K562 (cell line): ENCODE data around the gene OPA3. TPM values are rescaled to one million over a fixed set of nuclear protein-coding genes. Genes with fewer than 3 reads are reported as not detected.
A peak's percentile ranks its signal among the peaks of the same experiment; 100 is the strongest.

ENCODE experiments used
- ATAC-seq: fragments of 200-7000 bp; cut with Tn5 transposase; 3 replicates; pipeline ENCODE4 v1.9.1; 2020; ENCODE audit warnings: moderate library complexity
- BruUV-seq: library from RNA; stranded (reverse); fragments of 400-500 nt; replicated peaks from 2 replicates; lab custom pipeline; 2021; lab: Mats Ljungman, UMichigan
- CTCF ChIA-PET: fragments of 300-600 bp; formaldehyde crosslinking; extraction: SDS; loops from one replicate; lab custom pipeline; 2021; ENCODE audit warnings: low intra/inter-chr PET ratio; lab: Yijun Ruan, JAX
- POLR2A ChIA-PET: fragments of 300-600, 350-650 bp; sonication (Branson Sonifier 250); formaldehyde crosslinking; extraction: SDS; loops from one replicate; lab custom pipeline; 2021; ENCODE audit warnings: antibody characterized with exemption, inconsistent platforms; lab: Yijun Ruan, JAX
- DNase-seq, 4 experiments: peaks; one replicate each; pipeline versions ENCODE4 v3.0.0 to v3.0.0-alpha.2; 2011 to 2018; ENCODE audit warnings: low spot score in 3 of 4, mixed read lengths in 3 of 4; ENCODE audit errors: extremely low read depth in 1 of 4
- FAIRE-seq: peaks from 2 replicates; lab custom pipeline; 2011; peaks lifted over from hg19 to GRCh38; lab: Jason Lieb, UNC
- H2AFZ ChIP-seq: 2 replicates; pipeline ENCODE4 v1.6.0; 2011; ENCODE audit warnings: low read depth, low read length, control low read depth, inconsistent platforms
- H3K27ac ChIP-seq: fragments of 200-600 bp; 3 replicates; pipeline ENCODE4 v1.8.0; 2011; ENCODE audit warnings: low read depth, mild to moderate bottlenecking, control low read depth, inconsistent platforms, low read length, moderate library complexity, mixed read lengths; ENCODE audit errors: extremely low read depth
- H3K27me3 ChIP-seq, 2 experiments: fragments of 300-600 bp in 1 of 2; 2 replicates in 1 of 2; 3 replicates in 1 of 2; pipeline versions ENCODE4 v1.6.0 to v1.8.0; 2011; ENCODE audit warnings: inconsistent platforms in 2 of 2, low read length in 2 of 2, mild to moderate bottlenecking in 1 of 2, mixed read lengths in 1 of 2, moderate library complexity in 1 of 2; ENCODE audit not compliant: control insufficient read depth in 2 of 2, insufficient read depth in 2 of 2
- H3K36me3 ChIP-seq: fragments of 300-600 bp; 3 replicates; pipeline ENCODE4 v1.8.0; 2011; ENCODE audit warnings: mild to moderate bottlenecking, low read length, inconsistent platforms; ENCODE audit not compliant: control insufficient read depth, insufficient read depth
- H3K4me1 ChIP-seq, 2 experiments: fragments of 200-600 bp in 1 of 2; replicated peaks in 1 of 2; 2 replicates in 1 of 2; 3 replicates in 1 of 2; pipeline versions ENCODE4 v1.5.1 to v1.8.0; 2011; ENCODE audit warnings: inconsistent platforms in 2 of 2, low read length in 2 of 2, mild to moderate bottlenecking in 1 of 2, mixed read lengths in 1 of 2, moderate library complexity in 1 of 2; ENCODE audit not compliant: control insufficient read depth in 2 of 2, insufficient read depth in 2 of 2
- H3K4me2 ChIP-seq: 2 replicates; pipeline ENCODE4 v1.6.1; 2011; ENCODE audit warnings: low read length, control low read depth, inconsistent platforms, mixed read lengths; ENCODE audit not compliant: insufficient read depth
- H3K4me3 ChIP-seq: fragments of 200-600 bp; sonication (generic), shearing (Covaris generic); 2 replicates; pipeline ENCODE4 v1.5.1; 2016; ENCODE audit warnings: control low read depth, inconsistent platforms
- H3K79me2 ChIP-seq: fragments of 200-600 bp; 3 replicates; pipeline ENCODE4 v1.8.0; 2011; ENCODE audit warnings: low read length, inconsistent platforms; ENCODE audit not compliant: control insufficient read depth, insufficient read depth
- H3K9ac ChIP-seq, 2 experiments: 2 replicates each; pipeline versions ENCODE4 v1.6.0 to v1.6.1; 2011; ENCODE audit warnings: low read depth in 2 of 2, low read length in 2 of 2, control low read depth in 1 of 2, inconsistent platforms in 1 of 2, mild to moderate bottlenecking in 1 of 2, mixed read lengths in 1 of 2; ENCODE audit not compliant: insufficient read depth in 1 of 2
- H3K9me1 ChIP-seq: one replicate; pipeline ENCODE4 v1.6.0; 2011; ENCODE audit warnings: inconsistent platforms, mild to moderate bottlenecking, low read length, moderate library complexity; ENCODE audit not compliant: control insufficient read depth, insufficient read depth
- H3K9me3 ChIP-seq: replicated peaks from 2 replicates; pipeline ENCODE4 v1.5.1; 2011; ENCODE audit warnings: low read depth, low read length, inconsistent platforms; ENCODE audit not compliant: control insufficient read depth, insufficient read depth
- H4K20me1 ChIP-seq: replicated peaks from 2 replicates; pipeline ENCODE4 v1.6.1; 2011; ENCODE audit warnings: low read length, inconsistent platforms, mixed read lengths; ENCODE audit not compliant: control insufficient read depth, insufficient read depth
- BCOR ChIP-seq: fragments of 450-650 bp; IDR thresholded peaks from 2 replicates; pipeline ENCODE4 v1.6.1; 2016
- CBX1 ChIP-seq: sonication (generic); IDR thresholded peaks from 2 replicates; pipeline ENCODE4 v1.6.1; 2016; ENCODE audit warnings: antibody characterized with exemption, low read depth, mild to moderate bottlenecking
- CCNT2 ChIP-seq: IDR thresholded peaks from 2 replicates; pipeline ENCODE4 v1.6.1; 2011; ENCODE audit warnings: borderline replicate concordance, low read depth, mild to moderate bottlenecking, moderate library complexity, mixed read lengths, low read length; ENCODE audit not compliant: insufficient read length; ENCODE audit errors: extremely low read depth
- JUND ChIP-seq, 2 experiments: IDR thresholded peaks; 2 replicates in 1 of 2; 3 replicates in 1 of 2; pipeline ENCODE4 v1.6.1; 2011; ENCODE audit warnings: borderline replicate concordance in 2 of 2, low read depth in 2 of 2, low read length in 2 of 2, improper control_type of control experiment in 1 of 2, missing biosample characterization in 1 of 2, missing genetic modification characterization in 1 of 2, missing genetic modification reagents in 1 of 2
- KLF1 ChIP-seq: fragments of 450-650 bp; IDR thresholded peaks from 2 replicates; pipeline ENCODE4 v1.6.1; 2016; ENCODE audit warnings: missing genetic modification characterization, missing compliant biosample characterization
- KLF10 ChIP-seq: fragments of 250-450 bp; sonication (Bioruptor Pico); IDR thresholded peaks from 2 replicates; pipeline ENCODE4 v1.6.1; 2021; ENCODE audit warnings: matching md5 sums
- RNF219 ChIP-seq: fragments of 250-450 bp; sonication (Bioruptor Pico); IDR thresholded peaks from 2 replicates; pipeline ENCODE4 v1.5.0; 2022; ENCODE audit warnings: mild to moderate bottlenecking
- SRSF7 ChIP-seq: fragments of 200-400 bp; formaldehyde crosslinking; optimal IDR thresholded peaks from 2 replicates; pipeline ENCODE3; 2017; ENCODE audit warnings: mild to moderate bottlenecking, low read depth, low read length
- TBP ChIP-seq: optimal IDR thresholded peaks from 2 replicates; pipeline ENCODE3; 2011; ENCODE audit warnings: low read depth, low read length, improper control_type of control experiment
- YY1 ChIP-seq, 3 experiments: IDR thresholded peaks; 2 replicates each; pipeline ENCODE4 v1.6.1; 2011; ENCODE audit warnings: low read length in 2 of 3, mild to moderate bottlenecking in 2 of 3, moderate library complexity in 2 of 3, borderline replicate concordance in 1 of 3, control low read depth in 1 of 3, low read depth in 1 of 3; ENCODE audit not compliant: insufficient read depth in 3 of 3, insufficient replicate concordance in 2 of 3, control insufficient read depth in 1 of 3, insufficient read length in 1 of 3; ENCODE audit errors: extremely low read depth in 1 of 3
- ZFP36 ChIP-seq: fragments of 150-350 bp; IDR thresholded peaks from 2 replicates; pipeline ENCODE4 v1.6.1; 2018; ENCODE audit warnings: low read length, low read depth; ENCODE audit not compliant: partially characterized antibody
- ZNF280A ChIP-seq: fragments of 450-650 bp; IDR thresholded peaks from 2 replicates; pipeline ENCODE4 v1.6.1; 2018; ENCODE audit warnings: mild to moderate bottlenecking, low read depth; ENCODE audit not compliant: partially characterized antibody
- ZNF444 ChIP-seq: fragments of 250-450 bp; sonication (Bioruptor Pico); IDR thresholded peaks from 2 replicates; pipeline ENCODE4 v1.4.0; 2020; ENCODE audit warnings: mild to moderate bottlenecking, moderate library complexity
- ZNF512 ChIP-seq: IDR thresholded peaks from 2 replicates; pipeline ENCODE4 v1.6.1; 2016; ENCODE audit warnings: missing genetic modification characterization, missing compliant biosample characterization
- ZNF551 ChIP-seq: fragments of 250-450 bp; sonication (Bioruptor Pico); IDR thresholded peaks from 2 replicates; pipeline ENCODE4 v1.5.0; 2021; ENCODE audit warnings: mild to moderate bottlenecking, moderate library complexity
- ZNF695 ChIP-seq: fragments of 450-650 bp; formaldehyde crosslinking; IDR thresholded peaks from 2 replicates; pipeline ENCODE4 v1.4.0; 2020; ENCODE audit warnings: mild to moderate bottlenecking, moderate library complexity
- WGBS: fragments of 100-300 bp; shearing (Covaris generic); methylation state at CpG from one replicate; pipeline ENCODE4 v1.1.6; 2016; ENCODE audit warnings: low coverage, mixed read lengths; ENCODE audit not compliant: insufficient coverage; ENCODE audit errors: missing lambda C conversion rate; 5-methylcytosine and 5-hydroxymethylcytosine counted together
- in situ Hi-C: fragments of 300-500 bp; cut with MboI; formaldehyde crosslinking; loops from 4 replicates; pipeline ENCODE4 v1.15.0; 2018; ENCODE audit warnings: inconsistent platforms, mixed read lengths
- intact Hi-C: fragments of 100-400 bp; cut with micrococcal nuclease; formaldehyde crosslinking; loops from 2 replicates; pipeline ENCODE4 v1.14.2; 2022
- polyA plus RNA-seq, 8 experiments: library from polyadenylated mRNA; depleted of rRNA in 4 of 8; stranded (reverse) in 5 of 8; unstranded in 3 of 8; fragments of >200 nt; fragmentation: Nextera tagmentation in 2 of 8; fragmentation: Illumina TruSeq in 1 of 8; extraction: Ambion mirVana in 2 of 8; extraction: Trizol in 1 of 8; gene quantifications; 2 replicates each; pipeline versions ENCODE4 v1.2.1 to v1.2.3, GENCODE V29; 2011 to 2014; ENCODE audit warnings: inconsistent platforms in 1 of 8, missing spikeins in 1 of 8
- total RNA-seq, 7 experiments: library from RNA; depleted of rRNA in 6 of 7; stranded (reverse); fragments of >200 nt in 6 of 7; fragmentation: Illumina TruSeq in 2 of 7; extraction: Trizol in 2 of 7; gene quantifications; 2 replicates each; pipeline versions ENCODE4 v1.2.1 to v1.2.3, GENCODE V29; 2011 to 2021; ENCODE audit warnings: low replicate concordance in 1 of 7

Gene OPA3
- total and polyA plus RNA-seq, 9 of the 15 experiments (the other 6 are each of a cell fraction or from before 2014, with no cell fraction given): 1.4 to 18.8 (median 9.0) TPM

DNA sequence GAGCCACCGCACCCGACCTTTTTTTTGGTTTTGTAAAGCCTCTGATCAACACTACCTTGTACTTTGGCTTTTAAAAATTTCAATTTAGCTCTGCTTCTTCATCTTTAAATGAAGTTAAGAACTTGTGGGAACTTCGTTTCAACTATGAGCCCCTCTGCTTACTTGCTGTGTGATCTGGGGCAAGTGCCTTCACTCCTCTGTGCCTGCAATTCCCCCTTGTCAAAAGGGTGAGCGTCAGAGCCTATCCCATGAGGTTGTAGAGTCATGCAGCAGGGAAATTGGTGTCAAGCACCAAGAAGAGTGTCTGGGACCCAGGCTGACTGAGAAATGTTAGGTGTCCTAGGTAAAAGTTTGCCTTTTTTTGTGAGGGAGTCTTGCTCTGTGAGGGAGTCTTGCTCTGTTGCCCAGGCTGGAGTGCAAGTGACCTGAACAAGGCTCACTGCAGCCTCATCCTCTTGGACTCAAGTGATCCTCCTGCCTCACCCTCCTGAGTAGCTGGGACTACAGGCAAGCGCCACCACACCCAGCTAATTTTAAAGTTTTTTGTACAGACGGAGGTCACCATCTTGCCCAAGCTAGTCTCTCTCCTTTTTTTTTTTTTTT is 71.6 kb downstream of the OPA3 start:
- POLR2A ChIA-PET: no interaction called here
- H4K20me1 ChIP-seq: peaks cover 5% of the 10 kb centered on the region; the same call in 1 of the 2 replicates
- ATAC-seq: no peak
- TF ChIP-seq RNF219 (CRISPR knock-in tag) (no peak), ZNF551 (CRISPR knock-in tag) (no peak), TBP (no peak), ZNF280A (no peak), KLF1 (no peak), CBX1 (no peak), ZNF444 (CRISPR knock-in tag) (no peak), YY1 (IDR thresholded peaks at IDR 0.05; ENCODE audit: borderline replicate concordance in 1 of 3, control insufficient read depth in 1 of 3, extremely low read depth in 1 of 3, insufficient read depth in 3 of 3, insufficient read length in 1 of 3, insufficient replicate concordance in 2 of 3, low read depth in 1 of 3, low read length in 2 of 3) (no peak), ZNF512 (tag) (no peak), CCNT2 (no peak), ZNF695 (no peak), ZFP36 (peak; percentile 54), KLF10 (CRISPR knock-in tag) (no peak), JUND (IDR thresholded peaks at IDR 0.05; ENCODE audit: borderline replicate concordance, low read depth, low read length) (no peak), JUND (tag; IDR thresholded peaks at IDR 0.05; ENCODE audit: borderline replicate concordance, low read depth, low read length) (no peak), SRSF7 (no peak), BCOR (peak; percentile 68)

More for the DNA sequence above, 71.6 kb downstream of the OPA3 start:
- Histone ChIP-seq H2AFZ (no peak overlapping the region), H3K27ac (peak overlapping the region; percentile 6; the same call in 1 of the 3 replicates), H3K27me3 (no peaks in the 10 kb centered on the region), H3K4me1 (peaks cover 50 to 62% of the 10 kb centered on the region in 2 experiments), H3K4me3 (no peak overlapping the region), H3K79me2 (peaks cover 94% of the 10 kb centered on the region), H3K4me2 (peak overlapping the region; percentile 21), H3K9ac (peak overlapping the region; percentile 10 to 65; a peak in 1 of 4 replicates), H3K9me1 (no peaks in the 10 kb centered on the region), H3K9me3 (no peaks in the 10 kb centered on the region), H3K36me3 (peaks cover 80% of the 10 kb centered on the region)
- BruUV-seq: no TSS peak
- CTCF ChIA-PET: no interaction called here
- FAIRE-seq (no peak), DNase-seq (no peak)
- in situ Hi-C loops: no loop called here
- WGBS: 75% methylated on average over 6 of the region's 6 CpGs
- intact Hi-C loops: no loop called here
